Activated CD4-positive, alpha-beta T cell treated with anti-CD3 and anti-CD28 coated beads for 36 hours (primary cell): ENCODE results near the gene NOP58. TPM values are rescaled to one million over a fixed set of nuclear protein-coding genes. Genes with fewer than 3 reads are reported as not detected.
A peak's percentile ranks its signal among the peaks of the same experiment; 100 is the strongest.
"Not testable (repeated sequence)": the region's sequence is repeated elsewhere in the genome, so short reads cannot be mapped to it uniquely, and the experiment has no call there.

Experiments used
- ATAC-seq: fragments of 200-7000 bp; cut with Tn5 transposase; one replicate; pipeline ENCODE4 v1.10.0; 2021; ENCODE audit warnings: mild to moderate bottlenecking, moderate library complexity
- CTCF ChIA-PET: fragments of 350-600 bp; sonication (Branson Sonifier 250); formaldehyde crosslinking; loops from one replicate; lab custom pipeline; 2021; ENCODE audit warnings: antibody characterized with exemption; lab: Charles Lee
- POLR2A ChIA-PET: fragments of 350-600 bp; sonication (Branson Sonifier 250); formaldehyde crosslinking; loops from one replicate; lab custom pipeline; 2021; ENCODE audit warnings: antibody characterized with exemption, inconsistent platforms; lab: Charles Lee
- DNase-seq: peaks from one replicate; pipeline ENCODE4 v3.0.0-alpha.2; 2020
- H3K27ac Mint-ChIP-seq: one replicate; pipeline ENCODE4 v1.8.0; 2021; ENCODE audit warnings: mixed read lengths
- H3K27me3 Mint-ChIP-seq: one replicate; pipeline ENCODE4 v1.8.0; 2021; ENCODE audit warnings: mixed read lengths
- H3K36me3 Mint-ChIP-seq: one replicate; pipeline ENCODE4 v1.8.0; 2021; ENCODE audit warnings: low read depth, mixed read lengths
- H3K4me1 Mint-ChIP-seq: one replicate; pipeline ENCODE4 v1.8.0; 2021; ENCODE audit warnings: mixed read lengths
- H3K4me3 Mint-ChIP-seq: one replicate; pipeline ENCODE4 v1.8.0; 2021; ENCODE audit warnings: mild to moderate bottlenecking, moderate library complexity, mixed read lengths
- H3K9me3 Mint-ChIP-seq: one replicate; pipeline ENCODE4 v1.8.0; 2021; ENCODE audit warnings: low read depth, mixed read lengths
- intact Hi-C, 2 experiments: fragments of 100-400 bp; cut with DNase I in 1 of 2; cut with micrococcal nuclease in 1 of 2; formaldehyde crosslinking; loops; one replicate each; pipeline versions ENCODE4 v1.14.2 to v1.15.1; 2022 to 2024; cut with DNase I, micrococcal nuclease
- total RNA-seq, 2 experiments: library from RNA; stranded (reverse); gene quantifications; one replicate each; pipeline ENCODE4 v1.2.3, GENCODE V29; 2021

NOP58 gene
- total RNA-seq, 2 experiments from 2014 or later = 160 to 180 TPM

GRCh38 chr2:202306034-202306433, 40.5 kb downstream of the NOP58 start:
- intact Hi-C loops = no loop called here
- Mint-ChIP-seq H3K4me1 (peaks cover 16% of the 10 kb centered on the region), H3K36me3 (peaks cover 64% of the 10 kb centered on the region), H3K4me3 (no peak overlapping the region), H3K9me3 (no peaks in the 10 kb centered on the region), H3K27me3 (no peaks in the 10 kb centered on the region), H3K27ac (peak overlapping the region; percentile 25)
- no peak for DNase-seq
- ChIA-PET CTCF (no interaction called here), POLR2A (no interaction called here)
- ATAC-seq = no peak

- CTCF ChIA-PET = interaction anchor here (0.7 to 1.9 kb wide), 3 partner anchors 9 to 474 kb away, joined by 3 to 9 read pairs (median 3); no protein-coding TSS in a partner anchor
- H3K27ac Mint-ChIP-seq = no peak overlapping the region
- DNase-seq = no peak
- H3K27me3 Mint-ChIP-seq = no peaks in the 10 kb centered on the region
- no peaks in the 10 kb centered on the region for H3K9me3 Mint-ChIP-seq
- no peak overlapping the region for H3K4me3 Mint-ChIP-seq
- intact Hi-C loops = no loop called here
- ATAC-seq = no peak
- POLR2A ChIA-PET = interaction anchor here (0.8 kb wide), 1 partner anchor 32 kb away, joined by 3 read pairs; no protein-coding TSS in a partner anchor
- peaks cover 8% of the 10 kb centered on the region for H3K4me1 Mint-ChIP-seq
- H3K36me3 Mint-ChIP-seq = peaks cover 55% of the 10 kb centered on the region
Measured at GRCh38 chr2:202307690-202308089, 42.1 kb downstream of the NOP58 start.

- Mint-ChIP-seq H3K4me1 (no peaks in the 10 kb centered on the region), H3K4me3 (no peak overlapping the region), H3K36me3 (peaks cover 20% of the 10 kb centered on the region), H3K9me3 (no peaks in the 10 kb centered on the region), H3K27ac (peak overlapping the region; percentile 21), H3K27me3 (no peaks in the 10 kb centered on the region)
- no peak for ATAC-seq
- intact Hi-C loops = no loop called here
- CTCF ChIA-PET = interaction anchor here (0.5 kb wide), 1 partner anchor 1866 kb away, joined by 3 read pairs; no protein-coding TSS in a partner anchor
- POLR2A ChIA-PET = interaction anchor here (1.1 kb wide), 1 partner anchor 12 kb away, joined by 5 read pairs; no protein-coding TSS in a partner anchor
- no peak for DNase-seq
Measured at GRCh38 chr2:202311823-202312388, 46.3 kb downstream of the NOP58 start.

DNA sequence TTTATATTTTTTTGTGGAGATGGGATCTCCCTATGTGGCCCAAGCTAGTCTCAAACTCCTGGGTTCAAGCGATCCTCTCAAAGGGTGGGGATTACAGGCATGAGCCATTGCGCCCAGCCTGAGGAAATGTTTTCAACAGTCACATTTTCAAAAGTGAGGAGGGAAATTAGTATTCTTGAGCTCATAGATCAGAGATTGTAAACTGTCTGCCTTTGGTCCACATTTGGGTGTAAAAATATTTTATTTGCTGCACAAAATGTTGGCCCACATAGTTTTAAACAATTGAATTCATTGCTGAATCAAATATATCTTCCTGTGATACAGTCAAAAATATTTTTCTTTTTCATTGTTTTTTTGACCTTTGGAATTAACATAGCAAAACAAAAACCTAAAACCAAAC, 48.6 kb downstream of the NOP58 start:
- no peaks in the 10 kb centered on the region for H3K9me3 Mint-ChIP-seq
- H3K4me1 Mint-ChIP-seq = no peaks in the 10 kb centered on the region
- peaks cover 12% of the 10 kb centered on the region for H3K36me3 Mint-ChIP-seq
- intact Hi-C loops = no loop called here
- ATAC-seq = no peak
- CTCF ChIA-PET = no interaction called here
- no peak for DNase-seq
- H3K27me3 Mint-ChIP-seq = no peaks in the 10 kb centered on the region
- H3K27ac Mint-ChIP-seq = no peak overlapping the region
- H3K4me3 Mint-ChIP-seq = no peak overlapping the region
- POLR2A ChIA-PET = no interaction called here

- Mint-ChIP-seq H3K36me3 (no peaks in the 10 kb centered on the region), H3K27me3 (no peaks in the 10 kb centered on the region), H3K4me1 (no peaks in the 10 kb centered on the region), H3K4me3 (no peak overlapping the region), H3K27ac (no peak overlapping the region), H3K9me3 (no peaks in the 10 kb centered on the region)
- no peak for DNase-seq
- CTCF ChIA-PET = interaction anchor here (0.5 to 2.0 kb wide), 3 partner anchors 10 to 1112 kb away, joined by 3 to 9 read pairs (median 4); no protein-coding TSS in a partner anchor
- no peak for ATAC-seq
- intact Hi-C loops = no loop called here
- POLR2A ChIA-PET = interaction anchor here (0.6 kb wide), 1 partner anchor 716 kb away, joined by 3 read pairs; no protein-coding TSS in a partner anchor
Measured at GRCh38 chr2:202317080-202317857, 51.7 kb downstream of the NOP58 start.

GRCh38 chr2:202320362-202320761, 54.8 kb downstream of the NOP58 start:
- ATAC-seq, CTCF ChIA-PET, H3K4me1 Mint-ChIP-seq, H3K27me3 Mint-ChIP-seq, H3K4me3 Mint-ChIP-seq, H3K27ac Mint-ChIP-seq, POLR2A ChIA-PET, intact Hi-C loops, DNase-seq, H3K9me3 Mint-ChIP-seq, H3K36me3 Mint-ChIP-seq: not testable (repeated sequence)

GRCh38 chr2:202322435-202322834, 56.9 kb downstream of the NOP58 start:
- Mint-ChIP-seq H3K4me1 (no peaks in the 10 kb centered on the region), H3K27ac (no peak overlapping the region), H3K36me3 (peaks cover 16% of the 10 kb centered on the region), H3K9me3 (no peaks in the 10 kb centered on the region), H3K27me3 (no peaks in the 10 kb centered on the region), H3K4me3 (no peak overlapping the region)
- no peak for DNase-seq
- intact Hi-C loops = no loop called here
- ATAC-seq = no peak
- POLR2A ChIA-PET = no interaction called here
- CTCF ChIA-PET = no interaction called here

- ChIA-PET CTCF (interaction anchor here (0.8 kb wide), 1 partner anchor 274 kb away, joined by 3 read pairs; no protein-coding TSS in a partner anchor), POLR2A (no interaction called here)
- H3K4me1 Mint-ChIP-seq = no peaks in the 10 kb centered on the region
- ATAC-seq = no peak
- no peak overlapping the region for H3K27ac Mint-ChIP-seq
- H3K4me3 Mint-ChIP-seq = no peak overlapping the region
- DNase-seq = no peak
- H3K36me3 Mint-ChIP-seq = peaks cover 13% of the 10 kb centered on the region
- H3K9me3 Mint-ChIP-seq = no peaks in the 10 kb centered on the region
- no peaks in the 10 kb centered on the region for H3K27me3 Mint-ChIP-seq
- intact Hi-C loops = no loop called here
Measured at GRCh38 chr2:202327858-202328257, 62.3 kb downstream of the NOP58 start.

DNA sequence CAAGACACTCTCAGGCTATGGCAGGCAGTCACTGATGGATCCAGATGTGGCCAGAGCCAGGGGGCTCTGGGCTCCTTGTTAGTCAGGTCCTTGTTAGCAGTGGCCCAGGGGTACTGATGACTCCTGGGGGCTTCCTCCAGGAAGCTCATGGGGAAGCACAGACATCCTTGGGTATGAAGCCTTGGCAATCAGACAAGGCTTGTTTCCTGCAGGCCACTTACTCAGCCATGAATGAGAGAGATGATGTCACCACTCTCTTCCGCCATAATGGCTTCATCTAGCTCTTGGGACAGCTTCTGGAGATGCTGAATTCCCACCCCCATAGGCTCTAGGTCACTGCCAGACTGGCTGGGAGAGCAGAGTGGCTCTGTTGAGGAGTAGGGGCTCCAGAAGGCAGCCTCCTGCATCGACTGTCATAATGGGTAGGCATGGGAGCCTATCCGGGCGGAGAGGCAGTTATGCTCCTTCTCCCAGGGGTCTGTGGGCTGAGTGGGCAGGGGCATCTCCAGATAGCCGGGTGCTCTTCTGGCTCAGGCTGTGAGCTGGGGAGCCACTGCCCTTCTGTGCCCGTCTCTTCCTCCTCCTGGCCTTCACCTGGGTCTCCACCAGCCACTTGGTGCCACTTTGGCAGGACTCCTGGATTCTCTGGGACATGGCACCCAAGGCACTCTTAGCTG, 70.4 kb downstream of the NOP58 start:
- intact Hi-C loops = no loop called here
- ATAC-seq = no peak
- no peaks in the 10 kb centered on the region for H3K9me3 Mint-ChIP-seq
- no peak overlapping the region for H3K27ac Mint-ChIP-seq
- no peak for DNase-seq
- CTCF ChIA-PET = interaction anchor here (0.6 to 0.8 kb wide), 3 partner anchors 17 to 31 kb away, joined by 3 read pairs; no protein-coding TSS in a partner anchor
- POLR2A ChIA-PET = no interaction called here
- H3K27me3 Mint-ChIP-seq = no peaks in the 10 kb centered on the region
- H3K4me3 Mint-ChIP-seq = no peak overlapping the region
- no peaks in the 10 kb centered on the region for H3K4me1 Mint-ChIP-seq
- H3K36me3 Mint-ChIP-seq = no peaks in the 10 kb centered on the region

DNA sequence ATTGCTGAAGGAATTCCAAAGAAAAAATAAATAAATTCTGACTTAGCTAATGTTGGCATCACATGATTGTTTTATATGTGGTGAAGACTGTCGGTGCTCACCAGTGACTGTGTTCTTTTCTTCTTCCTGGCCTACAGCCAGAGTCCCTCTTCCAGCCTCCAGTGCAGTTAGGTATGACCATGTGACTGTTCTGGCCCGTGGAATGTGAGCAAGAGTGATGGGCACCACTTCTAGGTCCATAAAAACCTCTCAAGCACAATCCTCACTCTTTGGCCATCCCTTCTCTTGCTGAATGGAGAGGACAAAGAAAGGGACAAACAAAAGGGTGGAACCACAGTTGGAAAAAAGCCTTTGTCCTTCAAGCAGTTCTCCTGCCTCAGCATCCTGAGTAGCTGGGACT, 71.6 kb downstream of the NOP58 start:
- POLR2A ChIA-PET = no interaction called here
- no peaks in the 10 kb centered on the region for H3K27me3 Mint-ChIP-seq
- H3K36me3 Mint-ChIP-seq = no peaks in the 10 kb centered on the region
- DNase-seq = no peak
- no peak overlapping the region for H3K4me3 Mint-ChIP-seq
- H3K9me3 Mint-ChIP-seq = no peaks in the 10 kb centered on the region
- CTCF ChIA-PET = no interaction called here
- no peaks in the 10 kb centered on the region for H3K4me1 Mint-ChIP-seq
- H3K27ac Mint-ChIP-seq = no peak overlapping the region
- ATAC-seq = no peak
- intact Hi-C loops = no loop called here

DNA sequence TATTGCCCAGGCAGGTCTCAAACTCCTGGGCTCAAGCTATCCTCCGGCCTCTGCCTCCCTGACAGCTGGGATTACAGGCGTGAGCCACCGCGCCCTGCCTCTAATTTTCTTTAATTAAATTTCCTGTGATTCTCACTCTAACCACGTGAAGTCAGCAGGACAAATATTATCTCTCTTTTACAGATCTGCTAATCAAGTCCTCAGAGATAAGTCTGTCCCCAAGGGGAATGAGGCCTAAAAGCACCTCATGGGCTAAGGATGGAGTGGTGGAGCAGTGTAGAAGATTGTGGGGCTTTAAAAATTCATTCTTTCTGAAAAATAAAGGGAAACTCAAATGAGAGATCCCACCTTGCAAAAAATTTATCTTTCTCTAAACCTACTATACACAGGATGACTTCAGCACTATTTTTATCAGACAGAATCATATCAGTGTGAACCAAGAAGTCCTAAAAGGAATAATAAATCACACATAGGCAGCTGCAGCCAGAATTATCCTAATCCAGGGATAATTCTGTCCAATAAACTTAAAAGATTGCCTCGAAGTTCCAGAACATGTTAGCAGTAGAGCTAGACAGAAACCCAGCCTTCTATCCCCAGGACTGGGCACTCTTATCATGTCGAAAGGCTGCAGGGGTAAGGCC, 72.3 kb downstream of the NOP58 start:
- no peak for DNase-seq
- Mint-ChIP-seq H3K27me3 (no peaks in the 10 kb centered on the region), H3K4me3 (no peak overlapping the region), H3K36me3 (no peaks in the 10 kb centered on the region), H3K27ac (no peak overlapping the region), H3K4me1 (no peaks in the 10 kb centered on the region), H3K9me3 (no peaks in the 10 kb centered on the region)
- ChIA-PET CTCF (no interaction called here), POLR2A (interaction anchor here (0.6 kb wide), 1 partner anchor 37 kb away, joined by 4 read pairs; no protein-coding TSS in a partner anchor)
- intact Hi-C loops = no loop called here
- no peak for ATAC-seq
